ENCODE measurements around the gene GAN.
"Not testable (repeated sequence)": the region's sequence is repeated elsewhere in the genome, so short reads cannot be mapped to it uniquely, and the experiment has no call there.

GAN gene

DNA sequence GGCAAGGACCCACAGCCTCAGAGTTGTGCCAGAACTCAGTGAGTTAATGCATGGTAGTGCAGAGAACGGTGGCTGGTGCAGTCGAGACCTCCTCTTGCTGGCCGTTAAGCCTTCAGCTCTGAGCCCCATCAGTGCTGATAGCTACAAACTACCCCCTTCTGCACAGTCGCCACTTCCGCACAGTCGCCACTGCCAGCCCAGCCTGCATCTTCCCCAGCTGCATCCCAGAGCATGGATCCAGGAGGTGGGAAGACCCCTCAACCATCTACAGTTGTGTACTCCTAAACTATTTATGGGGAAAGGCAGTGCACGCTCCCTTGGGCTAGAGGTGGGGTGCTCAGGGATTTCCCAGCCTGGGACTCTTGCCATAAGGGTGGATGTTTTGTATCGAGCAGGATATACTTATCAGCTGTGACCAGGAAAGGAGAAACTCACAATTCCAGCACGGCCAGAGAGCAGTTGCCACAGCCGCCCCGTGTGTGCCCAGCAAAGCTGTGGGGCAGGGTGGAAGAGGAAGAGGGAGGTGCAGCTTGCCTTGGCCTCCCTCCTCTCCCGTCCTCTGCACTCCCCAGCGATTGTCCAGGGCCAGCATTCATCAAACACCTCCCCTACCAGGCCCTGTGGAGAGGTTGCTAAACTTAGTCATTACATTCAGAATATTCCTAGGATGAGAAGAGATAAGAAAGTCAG is 80.3 kb downstream of the GAN start:
- DNase-seq (ENCODE audit: low read depth, low spot score), result no peak
- H3K27ac ChIP-seq, result no peak overlapping the region

DNA sequence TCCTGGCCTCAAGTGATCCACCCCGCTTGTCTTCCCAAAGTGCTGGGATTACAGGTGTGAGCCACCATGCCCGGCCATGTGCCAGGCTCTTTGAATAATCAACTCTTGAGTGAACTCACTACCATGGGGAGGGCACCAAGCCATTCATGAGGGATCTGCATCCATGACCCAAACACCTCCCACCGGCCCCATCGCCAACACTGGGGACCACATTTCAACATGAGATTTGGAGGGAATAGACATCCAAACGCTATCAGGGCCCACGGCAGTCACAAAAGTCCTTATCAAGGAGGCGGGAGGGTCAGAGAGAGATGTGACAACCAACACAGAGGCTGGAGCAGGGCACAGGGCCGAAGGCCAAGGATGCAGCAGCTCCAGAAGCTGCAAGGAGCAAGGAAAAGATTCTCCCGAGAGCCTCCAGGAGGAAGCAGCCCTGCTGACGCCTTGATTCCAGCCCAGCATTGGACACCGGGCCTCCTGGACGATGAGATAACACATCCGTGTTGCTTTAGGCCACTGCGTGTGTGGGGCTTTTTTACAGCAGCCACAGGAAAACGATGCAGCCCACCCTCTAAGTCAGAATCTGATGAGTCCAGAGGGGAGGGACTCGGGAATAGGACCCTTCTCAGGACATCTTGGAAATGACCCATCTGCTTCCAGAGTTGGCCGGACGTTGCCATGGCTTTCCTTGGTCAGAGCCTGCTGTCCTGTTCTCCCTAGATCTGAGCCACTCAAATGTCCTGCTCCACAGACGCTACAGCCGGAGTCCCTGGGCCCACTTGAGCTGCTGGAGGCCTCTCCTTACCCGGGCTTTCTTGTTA is 82.5 kb downstream of the GAN start:
- DNase-seq (ENCODE audit: low read depth, low spot score), result no peak
- no peak overlapping the region for H3K27ac ChIP-seq

DNA sequence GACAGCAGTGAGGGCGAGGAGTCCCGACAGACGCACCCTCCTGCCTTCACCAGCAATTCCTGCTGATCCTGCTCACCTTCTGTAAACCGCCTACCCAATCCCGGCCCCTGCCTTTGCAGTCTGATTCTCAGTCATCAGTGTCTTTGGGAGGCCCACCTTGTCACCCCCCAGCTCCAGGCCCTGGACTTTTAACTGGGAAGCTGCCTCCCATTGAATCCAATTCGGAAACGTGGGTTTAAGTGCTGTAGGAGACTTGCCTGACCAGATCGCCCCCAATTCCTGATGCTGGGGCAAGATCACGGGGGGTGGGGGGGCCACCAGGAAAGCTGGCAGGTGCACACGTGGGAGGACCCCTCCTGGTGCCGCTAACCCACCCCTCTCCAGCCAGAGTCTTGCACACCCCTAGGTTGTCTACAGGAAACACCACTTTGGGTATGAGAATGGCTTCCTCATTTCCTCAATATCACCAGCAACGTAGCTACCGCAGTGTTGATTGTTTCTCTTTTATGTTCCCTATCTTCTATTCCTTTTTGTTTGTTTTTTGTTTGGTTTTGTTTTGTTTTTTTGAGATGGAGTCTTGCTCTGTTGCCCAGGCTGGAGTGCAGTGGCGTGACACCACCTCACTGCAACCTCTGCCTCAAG is 83.2 kb downstream of the GAN start:
- DNase-seq (ENCODE audit: low read depth, low spot score), result no peak
- no peak overlapping the region for H3K27ac ChIP-seq

DNA sequence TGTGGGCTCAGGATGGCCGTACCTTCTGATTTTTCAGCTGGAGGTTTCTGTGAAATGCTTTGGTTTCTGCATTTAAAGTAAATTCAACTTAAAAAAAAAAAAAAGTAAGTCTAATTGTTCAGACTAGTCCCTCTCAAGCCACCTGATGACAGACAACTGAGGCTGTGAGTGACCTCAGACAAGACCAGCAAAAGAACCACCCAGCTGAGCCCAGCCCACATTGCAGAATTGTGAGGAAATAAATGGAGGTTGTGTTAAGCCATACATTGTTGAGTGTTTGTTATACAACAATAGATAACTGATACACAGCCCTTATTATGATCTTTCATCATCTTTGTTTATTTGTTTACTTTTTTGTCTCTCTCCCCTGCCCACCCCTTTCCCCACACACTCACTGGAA is 85.1 kb downstream of the GAN start:
- no peak for DNase-seq (ENCODE audit: low read depth, low spot score)
- H3K27ac ChIP-seq, result peak overlapping the region; percentile 86

DNA sequence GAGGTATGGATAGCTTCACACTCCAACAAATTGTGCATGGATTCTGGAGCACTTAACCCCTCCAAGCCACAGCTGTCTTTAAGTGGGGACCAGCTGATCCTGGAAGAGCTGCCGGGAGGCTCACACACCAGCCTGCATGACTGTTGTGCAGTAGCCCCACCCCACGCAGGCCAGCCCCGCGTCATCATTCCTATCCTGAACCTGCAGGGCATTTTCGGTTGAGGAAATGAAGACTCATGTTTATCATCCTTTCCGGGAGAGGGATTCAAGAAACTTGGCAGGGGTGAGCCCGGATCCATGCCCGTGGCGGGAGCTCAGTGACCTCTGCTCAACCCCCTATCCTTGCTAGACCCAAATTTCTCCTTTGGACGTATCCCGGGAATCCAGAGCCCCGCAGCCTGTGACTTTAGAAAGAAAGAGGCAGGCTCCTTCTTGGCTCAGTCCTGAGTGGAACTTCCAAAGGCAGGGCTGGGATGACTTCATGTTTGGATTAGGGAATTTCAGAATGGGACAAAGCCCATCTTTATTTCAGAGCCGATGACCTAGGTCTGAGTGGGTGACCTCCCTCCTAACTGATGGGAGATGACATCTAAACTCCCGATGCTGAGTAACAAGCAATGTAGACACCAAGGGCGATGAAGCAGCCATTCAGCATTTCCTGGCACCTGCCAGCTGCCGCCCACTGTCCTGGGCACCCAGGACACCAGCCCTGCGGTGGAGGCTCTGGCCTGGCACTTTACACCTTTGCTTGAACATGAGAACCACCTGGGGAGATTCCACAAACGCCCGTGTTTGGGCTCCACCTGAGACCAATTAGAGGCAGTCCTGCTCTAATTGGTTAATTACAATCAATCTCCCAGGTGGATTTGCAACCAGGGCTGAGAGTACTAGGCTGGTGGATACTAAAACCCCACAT is 86.5 kb downstream of the GAN start:
- peak; percentile 85 for DNase-seq (ENCODE audit: low read depth, low spot score)
- peak overlapping the region; percentile 86 for H3K27ac ChIP-seq

DNA sequence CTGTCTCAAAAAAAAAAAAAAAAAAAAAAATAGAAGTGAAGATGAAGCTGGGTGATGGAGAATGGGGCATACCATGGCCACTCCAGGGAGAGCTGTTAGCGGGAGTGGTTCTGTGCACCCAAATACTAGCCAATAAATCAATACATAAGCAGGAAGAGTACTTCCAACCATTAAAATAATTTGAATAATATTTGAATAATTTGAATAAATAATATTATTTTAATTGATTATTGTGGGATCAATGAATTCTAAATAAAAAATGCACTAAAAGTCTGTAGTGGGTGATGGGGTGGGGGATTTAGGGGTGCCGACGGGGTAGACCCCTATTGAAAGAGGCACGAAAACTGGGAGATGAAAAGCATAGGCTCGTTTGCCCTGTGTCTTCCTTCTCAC is 88.4 kb downstream of the GAN start:
- H3K27ac ChIP-seq, result no peak overlapping the region
- DNase-seq (ENCODE audit: low read depth, low spot score), result no peak

DNA sequence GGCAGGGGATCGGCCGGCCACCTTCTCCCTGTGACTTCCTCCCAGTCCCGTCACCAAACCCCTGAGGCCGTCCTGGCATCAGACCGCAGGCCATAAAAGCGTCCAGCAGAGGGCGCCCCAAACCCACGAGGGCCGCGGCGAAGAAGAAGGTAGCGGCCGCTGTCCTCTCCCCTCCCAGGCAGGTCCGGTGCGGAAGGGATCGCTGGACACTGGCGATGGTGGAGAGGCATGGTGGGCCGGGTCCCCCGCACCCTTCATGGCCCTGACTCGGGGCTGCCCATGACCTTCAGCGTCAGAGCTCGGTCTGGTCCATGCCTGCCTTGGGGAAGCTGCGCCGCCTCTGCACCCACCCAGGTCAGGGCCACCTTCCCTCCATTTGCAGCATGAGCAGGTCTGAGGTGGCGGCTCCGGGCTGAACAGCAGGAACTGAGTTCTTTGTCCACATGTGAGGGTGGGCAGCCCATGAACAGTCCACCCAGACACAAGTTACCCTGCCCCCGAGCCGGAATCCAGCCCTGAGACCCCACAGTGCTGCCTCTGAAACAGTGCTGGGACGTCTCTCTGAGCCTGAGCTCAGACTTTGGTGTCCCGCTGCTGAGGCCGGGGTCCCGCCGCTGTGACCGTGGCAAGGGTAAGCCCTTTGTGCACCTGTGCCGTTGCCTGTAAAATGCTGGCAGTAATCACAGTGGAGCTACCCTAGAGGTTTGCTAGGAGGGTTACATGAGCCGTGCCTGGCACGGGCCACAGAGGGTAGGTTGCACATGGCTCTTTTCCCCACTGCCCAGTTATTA is 89.0 kb downstream of the GAN start:
- peak; percentile 18 for DNase-seq (ENCODE audit: low read depth, low spot score)
- no peak overlapping the region for H3K27ac ChIP-seq

DNA sequence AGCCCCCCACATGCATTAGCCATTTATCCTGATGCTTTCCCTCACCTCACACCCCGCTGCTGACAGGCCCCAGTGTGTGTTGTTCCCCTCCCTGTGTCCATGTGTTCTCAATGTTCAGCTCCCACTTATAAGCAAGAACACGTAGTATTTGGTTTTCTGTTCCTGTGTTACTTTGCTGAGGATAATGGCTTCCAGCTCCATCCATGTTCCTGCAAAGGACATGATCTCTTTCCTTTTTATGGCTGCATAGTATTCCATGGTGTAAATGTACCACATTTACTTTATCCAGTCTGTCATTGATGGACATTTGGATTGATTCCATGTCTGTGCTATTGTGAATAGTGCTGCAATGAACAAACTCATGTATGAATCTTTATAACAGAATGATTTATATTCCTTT is 90.2 kb downstream of the GAN start:
- H3K27ac ChIP-seq, result peak overlapping the region; percentile 89
- DNase-seq (ENCODE audit: low read depth, low spot score), result not testable (repeated sequence)

DNA sequence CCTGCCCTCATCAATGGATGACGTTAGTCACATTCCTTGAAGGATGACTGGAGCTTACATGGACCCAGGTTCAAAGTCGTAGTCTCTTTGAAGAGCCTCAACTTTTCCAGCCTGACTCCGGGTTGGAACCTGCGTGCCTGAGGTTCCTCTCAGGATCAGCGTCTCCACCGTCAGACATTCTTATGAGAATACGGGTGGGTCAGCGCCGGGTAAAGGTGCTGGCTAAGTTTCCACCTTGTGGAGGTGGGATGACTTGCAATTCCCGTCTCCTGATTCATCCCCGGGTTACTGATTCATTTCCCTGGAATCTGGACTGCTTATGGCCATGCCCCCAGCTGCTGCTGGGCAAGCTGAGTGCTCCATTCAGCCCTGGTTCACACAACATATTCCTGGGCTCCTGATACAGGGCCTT is 90.9 kb downstream of the GAN start:
- H3K27ac ChIP-seq, result peak overlapping the region; percentile 89
- peak; percentile 90 for DNase-seq (ENCODE audit: low read depth, low spot score)

DNA sequence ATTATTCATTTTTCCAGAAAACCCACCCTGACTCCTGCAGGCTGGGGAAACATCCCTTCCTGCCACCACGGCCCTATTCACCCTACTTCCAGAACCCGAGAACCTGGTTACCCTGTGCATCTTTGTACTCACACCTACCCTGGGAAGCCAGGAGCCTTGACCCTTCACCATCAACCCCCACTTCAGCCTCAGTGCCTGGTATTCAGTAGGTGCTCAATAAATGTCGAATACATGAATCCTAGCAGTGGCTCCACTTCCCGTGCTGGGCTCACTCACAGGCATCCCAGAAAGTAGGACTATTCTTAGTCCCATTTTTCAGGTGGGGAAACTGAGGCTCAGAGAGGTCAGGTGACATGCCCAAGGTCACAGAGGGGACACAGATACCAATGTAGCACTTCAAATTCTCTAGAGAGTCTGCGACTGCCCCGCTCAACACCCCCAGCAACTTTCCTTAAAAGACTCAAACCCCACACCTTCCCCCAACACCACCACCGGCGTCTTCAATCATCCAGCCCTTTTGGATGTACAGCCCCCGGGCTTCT is 93.7 kb downstream of the GAN start:
- H3K27ac ChIP-seq, result no peak overlapping the region
- no peak for DNase-seq (ENCODE audit: low read depth, low spot score)

DNA sequence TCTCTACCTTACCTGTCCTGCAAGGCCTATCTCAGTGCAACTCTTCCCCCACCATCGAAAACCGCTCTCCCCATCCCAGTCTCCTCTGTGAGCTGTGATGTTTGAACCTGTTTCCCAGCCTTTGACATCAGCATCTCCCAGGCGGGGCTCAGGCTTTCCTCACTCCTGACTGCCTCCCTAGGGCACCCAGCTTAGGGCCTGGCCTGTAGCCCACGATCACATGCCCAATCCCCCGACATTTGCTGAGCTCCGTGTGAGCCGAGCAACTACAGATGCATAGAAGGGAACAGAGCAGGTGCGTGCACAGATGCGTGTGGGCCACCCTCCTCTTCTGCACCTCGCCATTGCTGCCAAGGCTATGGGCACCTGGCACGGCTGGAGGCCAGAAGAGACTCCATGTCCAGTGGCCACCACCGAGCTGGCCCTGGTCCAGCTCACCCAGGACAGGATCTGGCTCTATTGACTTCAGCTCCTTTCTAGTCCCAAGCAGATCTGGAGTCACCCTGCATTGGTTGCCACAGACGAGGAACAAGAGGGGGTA is 94.3 kb downstream of the GAN start:
- no peak overlapping the region for H3K27ac ChIP-seq
- DNase-seq (ENCODE audit: low read depth, low spot score), result no peak

DNA sequence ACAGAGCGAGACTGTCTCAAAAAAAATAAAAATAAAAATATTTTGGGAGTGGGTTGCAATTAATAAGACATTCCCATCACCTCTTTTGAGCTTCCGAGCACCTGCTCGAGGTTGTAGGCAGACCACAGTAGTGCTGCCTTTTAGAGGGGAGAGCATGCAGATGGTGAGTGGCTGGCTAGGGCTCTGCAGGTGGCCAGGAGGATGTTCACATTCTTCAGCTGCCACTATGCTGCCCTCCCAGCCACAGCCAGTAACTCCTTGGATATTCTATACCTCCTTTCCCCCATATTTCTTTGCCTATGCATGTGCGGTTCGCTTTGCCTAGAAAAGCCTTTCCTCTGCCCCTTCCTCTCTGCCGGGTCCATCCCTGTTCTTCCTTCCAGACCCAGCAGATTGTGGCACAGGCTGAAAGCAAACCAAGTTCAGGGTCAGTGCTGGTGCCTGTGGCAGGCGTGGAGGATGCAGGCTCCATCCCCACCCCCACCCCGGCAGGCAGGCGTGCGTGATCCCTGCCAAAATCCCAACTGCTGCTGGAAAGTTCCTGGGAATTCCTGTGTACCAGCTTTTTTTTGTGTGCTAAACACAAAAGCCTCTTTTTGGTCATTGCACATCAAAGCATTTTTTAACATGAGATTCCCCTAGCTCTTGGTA is 96.0 kb downstream of the GAN start:
- H3K27ac ChIP-seq, result no peak overlapping the region
- DNase-seq (ENCODE audit: low read depth, low spot score), result no peak

DNA sequence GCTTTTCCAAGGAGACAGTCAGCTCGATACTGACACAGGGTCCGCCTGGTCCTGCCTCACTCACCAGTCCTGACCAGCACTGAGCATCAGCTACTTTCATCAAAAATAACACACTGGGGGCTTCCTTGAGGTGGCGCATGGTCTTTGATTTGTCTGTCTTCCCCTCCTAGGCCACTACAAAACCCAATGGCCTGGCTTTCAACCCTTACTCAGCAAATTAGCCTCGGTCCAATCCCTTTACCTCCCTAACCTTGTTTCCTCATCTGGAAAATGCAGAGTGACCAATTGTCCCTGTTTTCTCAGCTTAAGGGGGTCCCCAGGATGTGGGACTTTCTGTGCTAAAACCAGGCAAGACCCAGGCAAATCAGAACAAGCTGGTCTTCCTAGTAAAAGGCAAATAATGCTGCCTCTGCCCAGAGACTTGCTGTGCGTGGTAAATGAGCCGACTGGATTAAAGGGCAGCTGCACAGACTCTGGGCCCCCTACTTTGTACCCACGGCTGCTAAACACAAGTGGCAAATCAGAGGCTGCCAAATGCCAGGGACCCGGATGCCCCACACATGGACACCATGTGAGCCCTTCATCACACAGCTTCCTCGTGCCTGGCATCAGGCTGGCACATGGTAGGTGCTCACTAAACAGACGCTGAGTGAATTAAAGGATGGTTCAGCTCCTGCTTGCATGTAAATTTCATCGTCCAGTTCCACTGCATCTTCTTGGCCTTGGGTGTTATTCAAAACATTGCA is 98.7 kb downstream of the GAN start:
- no peak for DNase-seq (ENCODE audit: low read depth, low spot score)
- H3K27ac ChIP-seq, result no peak overlapping the region

DNA sequence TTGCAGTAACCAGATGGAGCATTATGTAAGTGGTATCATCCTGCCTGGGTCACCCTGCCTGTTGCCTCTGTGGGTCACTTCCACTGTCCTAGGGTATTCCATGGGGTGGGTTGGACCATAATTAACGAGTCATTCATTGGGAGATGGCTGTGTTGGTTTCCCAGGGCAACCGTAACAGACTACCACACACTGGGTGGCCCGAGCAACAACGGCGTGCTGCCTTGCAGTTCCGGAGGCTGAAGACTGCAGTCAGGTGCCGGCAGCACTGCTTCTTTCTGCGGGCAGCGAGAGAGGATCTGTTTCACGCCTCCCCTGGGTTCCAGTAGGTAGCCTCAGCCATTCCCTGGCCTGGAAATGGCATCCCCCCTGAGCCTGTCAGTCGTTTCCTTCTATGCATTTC is 101.0 kb downstream of the GAN start:
- no peak for DNase-seq (ENCODE audit: low read depth, low spot score)

DNA sequence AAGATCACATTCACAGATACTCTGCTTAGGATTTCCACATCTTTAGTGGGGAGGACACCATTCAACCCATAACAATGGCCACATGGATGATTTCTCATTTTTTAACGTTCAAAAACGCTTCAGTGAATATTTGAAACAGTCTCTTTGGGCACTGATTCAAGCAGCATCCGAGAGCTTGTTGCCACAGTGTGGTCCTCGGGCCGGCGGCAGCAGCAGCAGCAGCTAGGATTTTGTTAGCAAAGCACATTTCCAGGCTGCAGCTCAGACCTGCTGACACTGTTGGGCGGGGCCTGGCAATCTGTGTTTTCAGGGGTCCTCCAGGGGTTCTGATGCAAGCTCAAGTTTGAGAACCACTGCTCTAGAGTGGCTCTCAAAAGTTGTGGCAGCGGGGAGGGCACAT is 102.0 kb downstream of the GAN start:
- DNase-seq (ENCODE audit: low read depth, low spot score), result no peak
- H3K27ac ChIP-seq, result no peak overlapping the region

More for the DNA sequence above, 101.0 kb downstream of the GAN start:
- no peak overlapping the region for H3K27ac ChIP-seq

DNA sequence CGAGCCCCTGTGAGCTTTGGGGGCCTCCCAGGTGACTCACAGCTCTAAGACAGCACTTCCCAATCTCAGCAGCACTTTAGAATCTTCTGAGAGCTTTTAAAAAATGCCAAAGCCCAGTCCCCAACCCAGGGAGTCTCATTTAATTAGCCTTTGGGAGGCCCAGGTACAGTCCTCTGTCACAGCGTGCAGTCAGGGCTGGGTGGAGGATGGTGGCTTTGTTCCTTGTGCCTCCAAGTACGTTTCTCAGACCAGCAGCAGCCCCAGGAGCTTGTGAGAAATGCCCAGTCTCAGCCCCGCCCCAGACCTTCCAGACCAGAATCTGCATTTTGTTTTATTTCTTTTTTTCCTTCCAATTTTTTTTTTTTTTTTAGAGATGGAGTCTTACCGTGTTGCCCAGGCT is 102.4 kb downstream of the GAN start:
- no peak overlapping the region for H3K27ac ChIP-seq
- no peak for DNase-seq (ENCODE audit: low read depth, low spot score)

DNA sequence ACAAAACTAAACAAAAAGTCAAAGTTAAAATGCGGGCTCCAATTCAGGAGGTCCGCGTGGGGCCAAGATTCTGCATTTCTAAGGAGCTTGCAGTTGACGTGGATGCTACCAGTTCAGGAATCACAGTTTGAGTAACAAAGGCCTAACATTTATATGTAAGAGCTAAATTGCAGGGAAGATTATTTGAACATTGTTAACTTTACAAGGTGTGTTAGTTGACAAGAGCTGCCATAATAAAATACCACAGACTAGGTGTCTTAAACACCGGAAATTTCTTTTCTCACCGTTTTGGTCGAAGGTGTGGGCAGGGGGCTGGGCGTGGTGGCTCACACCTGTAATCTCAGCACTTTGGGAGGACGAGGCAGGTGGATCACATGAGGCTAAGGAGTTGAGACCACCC is 105.0 kb downstream of the GAN start:
- DNase-seq (ENCODE audit: low read depth, low spot score), result no peak
- no peak overlapping the region for H3K27ac ChIP-seq

DNA sequence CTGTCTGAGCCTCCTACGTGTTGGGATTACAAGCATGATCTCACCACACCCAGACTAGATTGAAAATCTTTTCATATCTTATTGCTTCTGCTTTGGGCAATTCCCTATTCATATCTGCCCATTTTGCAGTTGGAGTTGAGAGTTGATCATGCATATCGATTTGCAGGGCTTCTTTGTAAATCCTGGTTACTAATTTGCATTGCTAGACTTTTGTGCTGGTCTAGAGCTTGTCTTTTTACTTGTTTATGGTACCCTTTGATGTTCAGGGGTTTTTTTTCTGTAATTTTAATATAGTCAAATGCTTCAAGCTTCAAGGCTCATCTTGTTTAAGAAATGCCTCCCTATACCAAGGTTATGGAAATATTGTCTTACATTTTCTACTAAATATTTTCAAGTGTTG is 106.4 kb downstream of the GAN start:
- no peak overlapping the region for H3K27ac ChIP-seq
- DNase-seq (ENCODE audit: low read depth, low spot score), result no peak
